ENCODE results near the gene SPSB2.

DNA sequence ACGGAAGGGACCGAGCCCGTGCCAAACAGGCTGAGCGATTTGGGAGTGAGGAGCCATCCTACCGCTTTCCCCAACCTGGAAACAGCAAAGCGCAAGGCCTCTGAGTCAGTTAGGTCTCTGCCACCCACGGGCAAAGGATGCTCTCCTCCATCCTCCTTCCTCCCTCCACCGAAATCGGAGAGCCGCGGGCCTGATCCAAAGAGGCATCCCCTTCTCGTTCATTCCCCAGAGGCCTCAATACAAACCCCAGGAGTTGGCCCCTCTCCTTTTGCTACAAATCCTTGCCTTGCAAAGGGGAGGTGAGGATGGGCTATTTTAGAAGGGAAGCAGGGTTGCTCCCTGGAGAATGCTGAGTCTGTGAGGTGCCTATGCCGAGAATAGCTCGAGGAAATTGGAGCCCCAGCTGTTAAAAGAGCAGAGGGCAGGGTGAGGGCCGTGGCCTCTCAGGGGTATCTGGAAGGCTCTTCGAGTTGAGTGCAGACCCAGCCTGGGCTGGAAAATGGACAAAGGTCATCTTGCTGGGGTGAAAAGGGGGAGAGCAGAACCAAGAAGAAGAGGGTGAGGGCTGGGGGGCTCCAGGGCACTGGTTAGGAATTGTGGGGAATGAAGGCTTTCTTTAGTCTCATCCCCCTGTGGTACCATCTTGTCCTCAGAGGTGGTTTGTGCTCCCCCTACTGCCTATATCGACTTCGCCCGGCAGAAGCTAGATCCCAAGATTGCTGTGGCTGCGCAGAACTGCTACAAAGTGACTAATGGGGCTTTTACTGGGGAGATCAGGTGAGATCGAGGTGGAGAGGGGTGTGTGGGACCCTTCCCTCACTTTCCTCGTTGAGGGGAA, 4.7 kb downstream of the SPSB2 start:
- no peak for TF ChIP-seq POLR2A (IDR thresholded peaks at IDR 0.05)
- TF ChIP-seq, protein P1, sequence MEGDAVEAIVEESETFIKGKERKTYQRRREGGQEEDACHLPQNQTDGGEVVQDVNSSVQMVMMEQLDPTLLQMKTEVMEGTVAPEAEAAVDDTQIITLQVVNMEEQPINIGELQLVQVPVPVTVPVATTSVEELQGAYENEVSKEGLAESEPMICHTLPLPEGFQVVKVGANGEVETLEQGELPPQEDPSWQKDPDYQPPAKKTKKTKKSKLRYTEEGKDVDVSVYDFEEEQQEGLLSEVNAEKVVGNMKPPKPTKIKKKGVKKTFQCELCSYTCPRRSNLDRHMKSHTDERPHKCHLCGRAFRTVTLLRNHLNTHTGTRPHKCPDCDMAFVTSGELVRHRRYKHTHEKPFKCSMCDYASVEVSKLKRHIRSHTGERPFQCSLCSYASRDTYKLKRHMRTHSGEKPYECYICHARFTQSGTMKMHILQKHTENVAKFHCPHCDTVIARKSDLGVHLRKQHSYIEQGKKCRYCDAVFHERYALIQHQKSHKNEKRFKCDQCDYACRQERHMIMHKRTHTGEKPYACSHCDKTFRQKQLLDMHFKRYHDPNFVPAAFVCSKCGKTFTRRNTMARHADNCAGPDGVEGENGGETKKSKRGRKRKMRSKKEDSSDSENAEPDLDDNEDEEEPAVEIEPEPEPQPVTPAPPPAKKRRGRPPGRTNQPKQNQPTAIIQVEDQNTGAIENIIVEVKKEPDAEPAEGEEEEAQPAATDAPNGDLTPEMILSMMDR (IDR thresholded peaks at IDR 0.05) = no peak
